GM21423 (cell line): Measurements from ENCODE around the gene ZNF605.
"Not testable (repeated sequence)": the region's sequence is repeated elsewhere in the genome, so short reads cannot be mapped to it uniquely, and the experiment has no call there.

Experiments
- ATAC-seq: cut with Tn5 transposase; IDR thresholded peaks from one replicate; pipeline ENCODE4 v1.9.1; 2021; ENCODE audit warnings: mild to moderate bottlenecking, moderate library complexity; ENCODE audit not compliant: unreplicated experiment

ZNF605 gene

GRCh38 chr12:132949936-132950837, 5.9 kb downstream of the ZNF605 start:
- ATAC-seq = no peak

GRCh38 chr12:132948146-132949066, 7.7 kb downstream of the ZNF605 start:
- no peak for ATAC-seq

GRCh38 chr12:132946246-132946820, 9.8 kb downstream of the ZNF605 start:
- no peak for ATAC-seq

GRCh38 chr12:132945806-132946205, 10.3 kb downstream of the ZNF605 start:
- no peak for ATAC-seq

GRCh38 chr12:132942611-132943010, 13.5 kb downstream of the ZNF605 start:
- no peak for ATAC-seq

GRCh38 chr12:132941336-132941954, 14.7 kb downstream of the ZNF605 start:
- no peak for ATAC-seq

- no peak for ATAC-seq
Measured at GRCh38 chr12:132940071-132940719, 15.9 kb downstream of the ZNF605 start.

- ATAC-seq = not testable (repeated sequence)
Measured at GRCh38 chr12:132938807-132939206, 17.3 kb downstream of the ZNF605 start.

GRCh38 chr12:132937476-132937875, 18.6 kb downstream of the ZNF605 start:
- ATAC-seq = no peak

GRCh38 chr12:132936921-132937320, 19.2 kb downstream of the ZNF605 start:
- not testable (repeated sequence) for ATAC-seq

GRCh38 chr12:132936163-132936562, 19.9 kb downstream of the ZNF605 start:
- ATAC-seq = no peak

GRCh38 chr12:132926415-132926833, 29.7 kb downstream of the ZNF605 start:
- ATAC-seq = no peak

GRCh38 chr12:132925597-132926414, 30.3 kb downstream of the ZNF605 start:
- no peak for ATAC-seq

GRCh38 chr12:132924356-132924755, 31.8 kb downstream of the ZNF605 start:
- no peak for ATAC-seq

- ATAC-seq = no peak
Measured at GRCh38 chr12:132923356-132923909, 32.7 kb downstream of the ZNF605 start.

GRCh38 chr12:132922676-132923075, 33.4 kb downstream of the ZNF605 start:
- no peak for ATAC-seq

- no peak for ATAC-seq
Measured at GRCh38 chr12:132921685-132922084, 34.4 kb downstream of the ZNF605 start.

GRCh38 chr12:132918680-132919079, 37.4 kb downstream of the ZNF605 start:
- no peak for ATAC-seq

- ATAC-seq = no peak
Measured at GRCh38 chr12:132909030-132909368, 47.1 kb downstream of the ZNF605 start.
